OCI-LY7 (cell line): ENCODE results near the gene IGLL5. TPM values are rescaled to one million over a fixed set of nuclear protein-coding genes. Genes with fewer than 3 reads are reported as not detected.

Source experiments
- BruUV-seq: library from RNA; stranded (reverse); fragments of 400-500 nt; replicated peaks from 2 replicates; lab custom pipeline; 2021; lab: Mats Ljungman, UMichigan
- CTCF ChIA-PET: fragments of 300-600 bp; sonication (Branson Sonifier 250); formaldehyde crosslinking; loops from one replicate; lab custom pipeline; 2022; ENCODE audit warnings: antibody characterized with exemption; ENCODE audit not compliant: unreplicated experiment; lab: Charles Lee
- POLR2A ChIA-PET: fragments of 300-600 bp; sonication (Branson Sonifier 250); formaldehyde crosslinking; loops from one replicate; lab custom pipeline; 2022; ENCODE audit warnings: antibody characterized with exemption; lab: Charles Lee
- DNase-seq: peaks from one replicate; pipeline ENCODE4 v3.0.0-alpha.2; 2015; ENCODE audit warnings: low spot score
- H2AFZ ChIP-seq: fragments of 200-600 bp; sonication (generic), shearing (Covaris generic); 2 replicates; pipeline ENCODE4 v1.6.1; 2014; ENCODE audit warnings: mild to moderate bottlenecking, antibody characterized with exemption, low read length, moderate library complexity
- H3K27ac ChIP-seq: fragments of 200-600 bp; sonication (generic); 2 replicates; pipeline ENCODE4 v1.5.1; 2014; ENCODE audit warnings: mixed run types, low read depth, mild to moderate bottlenecking, moderate library complexity, low read length, inconsistent platforms; ENCODE audit not compliant: poor library complexity, severe bottlenecking
- H3K36me3 ChIP-seq: fragments of 200-600 bp; sonication (generic); 2 replicates; pipeline ENCODE4 v1.6.1; 2014; ENCODE audit warnings: mild to moderate bottlenecking, antibody characterized with exemption, low read length, moderate library complexity, mixed read lengths; ENCODE audit not compliant: insufficient read depth
- H3K4me1 ChIP-seq: fragments of 200-600 bp; sonication (generic); 2 replicates; pipeline ENCODE4 v1.5.1; 2014; ENCODE audit warnings: mild to moderate bottlenecking, low read length; ENCODE audit not compliant: insufficient read depth, poor library complexity, severe bottlenecking
- H3K4me2 ChIP-seq: fragments of 200-600 bp; sonication (generic); 2 replicates; pipeline ENCODE4 v1.6.1; 2014; ENCODE audit warnings: mild to moderate bottlenecking, low read length
- H3K4me3 ChIP-seq: fragments of 200-600 bp; sonication (generic); 2 replicates; pipeline ENCODE4 v1.5.1; 2014; ENCODE audit warnings: mild to moderate bottlenecking, low read depth, low read length; ENCODE audit not compliant: poor library complexity, severe bottlenecking
- H3K79me2 ChIP-seq: fragments of 200-600 bp; sonication (generic); 2 replicates; pipeline ENCODE4 v1.6.1; 2016; ENCODE audit warnings: low read depth, mild to moderate bottlenecking, low read length, moderate library complexity, mixed read lengths; ENCODE audit not compliant: insufficient read depth
- H3K9me2 ChIP-seq: fragments of 200-600 bp; sonication (generic); 2 replicates; pipeline ENCODE4 v1.6.1; 2016; ENCODE audit warnings: mild to moderate bottlenecking, low read length, mixed read lengths; ENCODE audit not compliant: insufficient read depth
- H3K9me3 ChIP-seq: fragments of 200-600 bp; sonication (generic); 2 replicates; pipeline ENCODE4 v1.6.1; 2014; ENCODE audit warnings: mild to moderate bottlenecking, mixed run types, low read length, mixed read lengths
- H4K20me1 ChIP-seq: fragments of 200-600 bp; sonication (generic); 2 replicates; pipeline ENCODE4 v1.6.1; 2014; ENCODE audit warnings: mild to moderate bottlenecking, antibody characterized with exemption, low read length, moderate library complexity, mixed read lengths; ENCODE audit not compliant: insufficient read depth
- EZH2phosphoT487 ChIP-seq: fragments of 200-600 bp; sonication (generic); IDR thresholded peaks from 2 replicates; pipeline ENCODE4 v1.6.1; 2018; ENCODE audit warnings: low read depth, borderline replicate concordance, mild to moderate bottlenecking, mixed run types, antibody characterized with exemption, low read length, moderate library complexity, mixed read lengths
- intact Hi-C: fragments of 100-400 bp; cut with micrococcal nuclease; formaldehyde crosslinking; loops from one replicate; pipeline ENCODE4 v1.10.0; 2022; ENCODE audit not compliant: unreplicated experiment
- total RNA-seq, 2 experiments: library from RNA; depleted of rRNA in 1 of 2; stranded (reverse); fragments of >200 nt in 1 of 2; shearing (Covaris generic) in 1 of 2; gene quantifications; 2 replicates each; pipeline ENCODE4 v1.2.3, GENCODE V29; 2014 to 2022
- TF ChIP-seq, protein P1 (sequence below): fragments of 200-600 bp; sonication (generic); conservative IDR thresholded peaks from 2 replicates; pipeline ENCODE4 v1.5.1; 2014; ENCODE audit warnings: mild to moderate bottlenecking, antibody characterized with exemption, low read length, moderate library complexity, mixed read lengths

The IGLL5 gene
- total RNA-seq, 2 experiments from 2014 or later, result 219 to 364 TPM

DNA sequence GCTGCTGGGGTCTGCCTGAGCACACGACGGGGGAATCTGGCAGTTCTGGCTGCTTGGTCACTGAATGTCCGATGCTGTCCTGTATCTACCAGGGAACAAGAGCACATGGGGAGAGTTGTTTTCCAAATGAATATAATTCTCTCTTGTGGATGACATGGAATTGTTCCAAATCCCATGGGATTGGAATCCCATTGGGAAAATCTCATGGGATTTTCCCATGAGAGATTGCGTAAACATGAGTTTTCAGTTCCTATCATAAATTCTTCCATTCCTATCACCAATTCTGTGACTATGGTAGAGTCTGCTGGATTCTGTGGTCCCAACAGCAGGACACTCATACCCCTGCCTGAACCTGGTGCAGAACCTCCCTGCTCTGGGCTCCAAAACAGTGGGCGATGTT, 35.6 kb upstream of the IGLL5 start:
- TF ChIP-seq, protein P1, sequence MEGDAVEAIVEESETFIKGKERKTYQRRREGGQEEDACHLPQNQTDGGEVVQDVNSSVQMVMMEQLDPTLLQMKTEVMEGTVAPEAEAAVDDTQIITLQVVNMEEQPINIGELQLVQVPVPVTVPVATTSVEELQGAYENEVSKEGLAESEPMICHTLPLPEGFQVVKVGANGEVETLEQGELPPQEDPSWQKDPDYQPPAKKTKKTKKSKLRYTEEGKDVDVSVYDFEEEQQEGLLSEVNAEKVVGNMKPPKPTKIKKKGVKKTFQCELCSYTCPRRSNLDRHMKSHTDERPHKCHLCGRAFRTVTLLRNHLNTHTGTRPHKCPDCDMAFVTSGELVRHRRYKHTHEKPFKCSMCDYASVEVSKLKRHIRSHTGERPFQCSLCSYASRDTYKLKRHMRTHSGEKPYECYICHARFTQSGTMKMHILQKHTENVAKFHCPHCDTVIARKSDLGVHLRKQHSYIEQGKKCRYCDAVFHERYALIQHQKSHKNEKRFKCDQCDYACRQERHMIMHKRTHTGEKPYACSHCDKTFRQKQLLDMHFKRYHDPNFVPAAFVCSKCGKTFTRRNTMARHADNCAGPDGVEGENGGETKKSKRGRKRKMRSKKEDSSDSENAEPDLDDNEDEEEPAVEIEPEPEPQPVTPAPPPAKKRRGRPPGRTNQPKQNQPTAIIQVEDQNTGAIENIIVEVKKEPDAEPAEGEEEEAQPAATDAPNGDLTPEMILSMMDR, result no peak
- no peak for TF ChIP-seq EZH2phosphoT487
- no peaks in the 10 kb centered on the region for H4K20me1 ChIP-seq
- no peaks in the 10 kb centered on the region for H3K36me3 ChIP-seq
- intact Hi-C loops, result no loop called here
- DNase-seq, result no peak
- POLR2A ChIA-PET, result no interaction called here
- H3K4me1 ChIP-seq, result peaks cover 60% of the 10 kb centered on the region
- CTCF ChIA-PET, result interaction anchor here (1.1 kb wide), 1 partner anchor 32 kb away, joined by 4 read pairs; no protein-coding TSS in a partner anchor
- no peaks in the 10 kb centered on the region for H3K9me3 ChIP-seq
- no peak overlapping the region for H3K4me3 ChIP-seq
- no peak overlapping the region for H3K27ac ChIP-seq
- no peak overlapping the region for H3K4me2 ChIP-seq
- H2AFZ ChIP-seq, result no peak overlapping the region
- BruUV-seq, result no TSS peak
- no peaks in the 10 kb centered on the region for H3K79me2 ChIP-seq
- H3K9me2 ChIP-seq, result no peaks in the 10 kb centered on the region

DNA sequence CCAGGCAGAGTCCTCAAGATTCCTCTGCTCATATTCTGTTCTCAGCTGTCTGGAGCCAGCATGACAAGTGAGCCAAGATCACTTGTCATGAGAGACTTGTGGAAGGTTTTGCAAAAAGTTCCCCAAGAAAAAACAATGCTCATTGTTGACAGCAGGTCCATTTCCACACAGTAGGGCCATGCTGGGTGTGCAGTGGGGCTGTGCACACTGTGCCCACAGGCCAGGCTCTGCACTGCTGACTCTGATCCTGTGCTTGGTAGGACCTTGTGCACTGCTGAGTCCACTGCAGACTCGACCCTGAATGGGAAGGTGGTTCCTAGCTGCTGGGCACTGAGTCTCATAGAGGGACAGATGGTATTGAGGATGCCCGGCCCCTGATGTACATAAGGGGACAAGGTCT, 33.9 kb upstream of the IGLL5 start:
- no peaks in the 10 kb centered on the region for H3K9me2 ChIP-seq
- TF ChIP-seq, protein P1, result no peak
- no peak for TF ChIP-seq EZH2phosphoT487
- no peak for DNase-seq
- no TSS peak for BruUV-seq
- H4K20me1 ChIP-seq, result no peaks in the 10 kb centered on the region
- CTCF ChIA-PET, result no interaction called here
- no peak overlapping the region for H3K27ac ChIP-seq
- H3K4me3 ChIP-seq, result no peak overlapping the region
- H3K9me3 ChIP-seq, result no peaks in the 10 kb centered on the region
- no peak overlapping the region for H3K4me2 ChIP-seq
- H2AFZ ChIP-seq, result no peak overlapping the region
- H3K79me2 ChIP-seq, result no peaks in the 10 kb centered on the region
- intact Hi-C loops, result no loop called here
- H3K36me3 ChIP-seq, result no peaks in the 10 kb centered on the region
- POLR2A ChIA-PET, result no interaction called here
- peaks cover 70% of the 10 kb centered on the region for H3K4me1 ChIP-seq

DNA sequence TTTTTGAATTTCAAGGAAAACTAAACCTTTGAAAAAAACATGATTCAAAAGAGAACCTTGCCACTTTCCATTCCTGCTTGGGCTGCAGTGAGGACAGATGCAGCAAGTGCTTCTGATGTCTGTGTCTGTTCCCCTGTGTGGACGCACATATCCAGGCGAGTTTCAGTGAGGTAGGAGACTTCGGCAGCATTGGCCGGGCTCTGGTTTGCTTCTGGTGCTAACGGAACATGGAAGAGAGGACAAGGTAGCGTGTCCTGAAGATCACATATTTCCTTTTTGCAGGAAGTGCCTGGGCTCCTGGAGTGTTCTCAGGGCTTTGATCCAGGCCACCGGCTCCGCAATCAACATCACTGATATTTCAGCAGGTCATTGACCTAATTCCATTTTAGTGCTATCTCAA, 33.1 kb upstream of the IGLL5 start:
- H3K27ac ChIP-seq, result no peak overlapping the region
- no peaks in the 10 kb centered on the region for H3K9me2 ChIP-seq
- no peak overlapping the region for H3K4me2 ChIP-seq
- H3K4me1 ChIP-seq, result peaks cover 70% of the 10 kb centered on the region
- H4K20me1 ChIP-seq, result no peaks in the 10 kb centered on the region
- ChIA-PET CTCF (no interaction called here), POLR2A (interaction anchor here (1.7 kb wide), 1 partner anchor 30 kb away, joined by 14 read pairs; no protein-coding TSS in a partner anchor)
- H3K4me3 ChIP-seq, result no peak overlapping the region
- intact Hi-C loops, result no loop called here
- H2AFZ ChIP-seq, result no peak overlapping the region
- H3K36me3 ChIP-seq, result no peaks in the 10 kb centered on the region
- DNase-seq, result no peak
- no TSS peak for BruUV-seq
- no peak for TF ChIP-seq EZH2phosphoT487
- TF ChIP-seq, protein P1, result no peak
- no peaks in the 10 kb centered on the region for H3K79me2 ChIP-seq
- no peaks in the 10 kb centered on the region for H3K9me3 ChIP-seq
